Limb (tissue), 2 donors: ENCODE results near the gene ABCC6.
"Not testable (repeated sequence)": the region's sequence is repeated elsewhere in the genome, so short reads cannot be mapped to it uniquely, and the experiment has no call there.

Experiments
- DNase-seq, 2 donors: peaks; one replicate each; pipeline ENCODE4 v3.0.0-alpha.2; 2016; ENCODE audit errors: extremely low spot score in 2 of 2

Gene ABCC6

DNA sequence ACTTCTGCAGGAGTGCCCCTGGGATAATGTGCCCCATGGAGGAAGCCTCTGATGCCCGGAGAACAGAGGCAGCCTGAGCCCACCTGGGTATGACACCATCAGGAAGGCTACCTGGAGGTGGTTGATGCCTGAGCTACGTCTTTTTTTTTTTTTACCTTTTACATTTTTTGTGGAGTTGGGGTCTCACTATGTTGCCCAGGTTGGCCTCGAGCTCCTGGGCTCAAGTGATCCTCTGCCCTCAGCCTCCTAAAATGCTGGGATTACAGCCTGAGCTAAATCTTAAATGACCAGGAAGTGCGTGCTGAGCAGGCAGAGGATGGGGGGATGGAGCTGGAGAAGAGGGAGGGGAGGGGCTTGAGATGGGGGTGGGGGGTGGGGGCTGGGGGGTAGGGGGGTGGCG is 32.7 kb downstream of the ABCC6 start:
- no peak for DNase-seq

- DNase-seq: no peak
These were observed 33.5 kb downstream of the ABCC6 start for GRCh38 chr16:16189842-16190241.

- no peak for DNase-seq
These were observed 34.5 kb downstream of the ABCC6 start for GRCh38 chr16:16188827-16189226.

DNA sequence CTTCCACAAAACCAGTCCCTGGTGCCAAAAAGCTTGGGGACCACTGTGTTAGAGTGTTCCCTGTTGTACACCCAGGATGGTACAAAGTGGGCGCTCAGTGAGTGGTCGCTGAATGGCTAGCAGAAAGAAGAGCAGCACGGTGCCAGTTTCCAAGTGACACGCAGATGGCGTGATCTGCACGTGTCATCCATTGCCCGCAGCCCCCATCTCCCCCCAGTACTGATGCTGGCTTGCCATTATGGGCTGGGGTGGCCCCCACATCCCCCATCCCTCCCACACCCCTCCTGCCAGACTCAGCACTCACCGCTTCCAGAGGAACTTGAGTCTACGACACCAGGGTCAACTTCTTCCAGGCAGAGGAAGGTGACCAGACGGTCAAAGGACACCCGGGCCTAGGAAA is 36.5 kb downstream of the ABCC6 start:
- no peak for DNase-seq

GRCh38 chr16:16185095-16185494 is 38.2 kb downstream of the ABCC6 start:
- no peak for DNase-seq

- DNase-seq: no peak
These were observed 38.7 kb downstream of the ABCC6 start for GRCh38 chr16:16184594-16184993.

- no peak for DNase-seq
These were observed 39.7 kb downstream of the ABCC6 start for GRCh38 chr16:16183562-16183961.

GRCh38 chr16:16182918-16183317 is 40.4 kb downstream of the ABCC6 start:
- DNase-seq: no peak

DNA sequence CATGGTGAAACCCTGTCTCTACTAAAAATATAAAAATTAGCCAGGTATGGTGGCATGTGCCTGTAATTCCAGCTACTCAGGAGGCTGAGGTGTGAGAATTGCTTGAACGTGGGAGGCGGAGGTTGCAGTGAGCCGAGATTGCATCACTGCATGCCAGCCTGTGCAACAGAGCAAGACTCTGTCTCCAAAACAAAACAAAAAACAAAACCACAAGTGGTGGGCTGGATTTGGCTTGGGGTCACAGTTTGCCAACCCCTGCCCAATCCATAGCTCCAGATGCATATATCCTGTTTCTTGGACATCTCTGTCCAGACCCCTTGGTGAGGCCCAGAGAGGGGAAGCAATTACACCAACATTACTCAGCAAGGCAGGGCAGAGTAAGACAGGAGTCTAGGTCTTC is 41.5 kb downstream of the ABCC6 start:
- not testable (repeated sequence) for DNase-seq

- no peak for DNase-seq
These were observed 44.7 kb downstream of the ABCC6 start for GRCh38 chr16:16178455-16179162.

GRCh38 chr16:16176328-16176727 is 47.0 kb downstream of the ABCC6 start:
- no peak for DNase-seq

DNA sequence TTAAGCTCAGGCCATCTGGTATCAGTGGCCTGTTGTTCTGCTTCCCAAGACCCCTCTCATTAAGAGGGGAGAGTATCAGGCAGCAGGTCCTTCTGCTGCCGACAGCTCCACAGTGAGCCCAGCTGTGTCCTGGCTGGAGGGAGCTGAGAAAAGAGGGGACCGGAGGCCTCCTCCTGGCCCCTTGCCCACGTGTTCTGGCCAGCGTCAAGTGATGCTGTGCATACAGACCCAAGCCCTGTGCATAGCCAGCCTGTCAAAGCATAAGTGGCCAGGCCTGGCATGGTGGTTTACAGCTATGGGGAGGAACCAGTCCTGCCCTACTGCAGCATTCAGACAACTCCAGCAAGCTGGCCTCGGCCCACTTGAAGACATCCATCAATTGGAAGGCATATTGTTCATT is 48.0 kb downstream of the ABCC6 start:
- no peak for DNase-seq

DNA sequence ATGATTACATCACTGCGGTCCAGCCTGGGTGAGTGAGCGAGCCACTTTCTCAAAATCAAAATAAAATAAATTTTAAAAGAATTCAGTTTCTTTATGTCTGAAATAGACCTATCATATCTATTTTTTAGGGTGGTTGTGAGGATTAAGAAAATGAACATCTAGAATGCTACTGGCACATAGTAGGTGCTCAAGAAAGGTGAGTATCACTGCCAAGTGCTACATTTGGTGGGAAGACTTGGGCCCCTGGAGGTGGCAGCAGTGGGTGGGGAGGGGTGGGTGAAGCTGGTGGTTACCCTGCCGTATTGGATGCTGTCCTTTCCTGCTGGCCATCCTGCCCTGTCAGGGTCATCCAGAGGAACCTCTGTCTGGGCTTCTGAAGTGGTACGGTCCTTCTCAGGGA is 50.3 kb downstream of the ABCC6 start:
- DNase-seq: no peak

- no peak for DNase-seq
These were observed 51.9 kb downstream of the ABCC6 start for GRCh38 chr16:16171332-16171919.

GRCh38 chr16:16169615-16170014 is 53.7 kb downstream of the ABCC6 start:
- no peak for DNase-seq

- no peak for DNase-seq
These were observed 54.9 kb downstream of the ABCC6 start for GRCh38 chr16:16168431-16168830.

GRCh38 chr16:16167927-16168326 is 55.4 kb downstream of the ABCC6 start:
- no peak for DNase-seq

- no peak for DNase-seq
These were observed 56.3 kb downstream of the ABCC6 start for GRCh38 chr16:16166949-16167348.

DNA sequence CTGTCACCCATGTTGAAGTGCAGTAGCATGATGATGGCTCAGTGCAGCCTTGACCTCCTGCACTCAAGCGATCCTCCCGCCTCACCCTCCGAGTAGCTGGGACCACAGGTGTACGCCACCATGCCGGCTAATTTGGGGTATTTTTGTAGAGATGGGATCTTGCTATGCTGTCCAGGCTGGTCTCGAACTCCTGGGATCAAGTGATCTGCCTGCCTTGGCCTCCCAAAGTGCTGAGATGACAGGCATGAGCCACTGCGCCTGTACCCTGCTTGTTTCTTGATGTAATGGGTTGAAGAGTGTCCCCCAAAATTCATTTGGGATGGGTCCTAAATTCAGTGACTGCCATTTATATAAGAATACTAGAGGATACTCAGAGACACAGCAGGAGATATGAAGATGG is 57.2 kb downstream of the ABCC6 start:
- no peak for DNase-seq

- no peak for DNase-seq
These were observed 59.1 kb downstream of the ABCC6 start for GRCh38 chr16:16164243-16164642.

DNA sequence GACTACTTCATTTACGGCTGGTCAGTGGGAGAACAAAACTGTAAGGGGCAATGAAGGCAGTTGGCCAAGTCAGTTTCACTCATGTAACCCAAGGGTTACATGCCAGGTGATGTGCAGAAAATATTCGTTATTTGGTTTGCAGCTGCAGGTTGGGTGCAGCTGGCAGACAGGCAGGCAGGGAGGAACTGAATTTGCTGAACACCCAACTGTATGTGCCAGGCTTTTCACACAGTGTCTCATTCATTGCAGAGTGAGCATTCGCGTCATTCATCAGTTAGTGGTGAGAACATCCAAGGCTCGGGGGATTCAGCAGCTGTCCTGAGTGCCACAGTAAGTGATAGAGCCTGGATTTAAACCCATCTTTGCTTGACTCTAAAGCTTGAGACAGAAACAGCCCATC is 59.7 kb downstream of the ABCC6 start:
- no peak for DNase-seq

- DNase-seq: no peak
These were observed 60.2 kb downstream of the ABCC6 start for GRCh38 chr16:16163109-16163508.

GRCh38 chr16:16162591-16162990 is 60.7 kb downstream of the ABCC6 start:
- DNase-seq: no peak

GRCh38 chr16:16161840-16162239 is 61.5 kb downstream of the ABCC6 start:
- DNase-seq: not testable (repeated sequence)
